HepG2 (cell line): Measurements from ENCODE around the gene ZC3H4. TPM values are rescaled to one million over a fixed set of nuclear protein-coding genes. Genes with fewer than 3 reads are reported as not detected.

Experiments used
- ATAC-seq: fragments of 200-7000 bp; cut with Tn5 transposase; 3 replicates; pipeline ENCODE4 v1.9.1; 2020; ENCODE audit warnings: mild to moderate bottlenecking, moderate library complexity
- BruUV-seq: library from RNA; stranded (reverse); fragments of 400-500 nt; replicated peaks from 2 replicates; lab custom pipeline; 2021; lab: Mats Ljungman, UMichigan
- CTCF ChIA-PET: fragments of 300-600 bp; formaldehyde crosslinking; extraction: SDS; loops from one replicate; lab custom pipeline; 2021; ENCODE audit warnings: low total read pairs, inconsistent platforms, low intra/inter-chr PET ratio; lab: Yijun Ruan, JAX
- POLR2A ChIA-PET: fragments of 350-600 bp; sonication (Branson Sonifier 250); formaldehyde crosslinking; loops from one replicate; lab custom pipeline; 2020; ENCODE audit warnings: antibody characterized with exemption, inconsistent platforms; lab: Yijun Ruan, JAX
- DNase-seq: peaks from one replicate; pipeline ENCODE4 v3.0.0-alpha.2; 2015; ENCODE audit warnings: low spot score
- FAIRE-seq: peaks from 3 replicates; lab custom pipeline; 2011; peaks lifted over from hg19 to GRCh38; lab: Jason Lieb, UNC
- H2AFZ ChIP-seq: one replicate; pipeline ENCODE4 v1.6.1; 2011; ENCODE audit warnings: low read length, inconsistent platforms
- H3K27ac ChIP-seq: fragments of 300-600 bp; 3 replicates; pipeline ENCODE4 v1.8.0; 2011; ENCODE audit warnings: mixed run types, mild to moderate bottlenecking, mixed read lengths, low read length, inconsistent platforms; ENCODE audit not compliant: insufficient read depth; ENCODE audit errors: extremely low read length
- H3K27me3 ChIP-seq, 2 experiments: fragments of 200-600 bp in 1 of 2; 2 replicates in 1 of 2; 3 replicates in 1 of 2; pipeline versions ENCODE4 v1.6.0 to v1.8.0; 2011; ENCODE audit warnings: low read length in 2 of 2, mild to moderate bottlenecking in 2 of 2, moderate library complexity in 2 of 2, inconsistent platforms in 1 of 2; ENCODE audit not compliant: insufficient read depth in 2 of 2, control insufficient read depth in 1 of 2
- H3K36me3 ChIP-seq, 2 experiments: fragments of 200-600 bp in 1 of 2; replicated peaks in 1 of 2; 2 replicates in 1 of 2; 3 replicates in 1 of 2; pipeline versions ENCODE4 v1.5.1 to v1.8.0; 2011; ENCODE audit warnings: low read length in 2 of 2, inconsistent platforms in 1 of 2; ENCODE audit not compliant: insufficient read depth in 2 of 2, control insufficient read depth in 1 of 2
- H3K4me1 ChIP-seq: 2 replicates; pipeline ENCODE4 v1.5.1; 2012; ENCODE audit warnings: low read length, inconsistent platforms; ENCODE audit not compliant: insufficient read depth
- H3K4me2 ChIP-seq: 2 replicates; pipeline ENCODE4 v1.6.0; 2011; ENCODE audit warnings: low read depth, low read length, inconsistent platforms
- H3K4me3 ChIP-seq, 3 experiments: fragments of 200-600 bp in 1 of 3; sonication (generic), shearing (Covaris generic) in 1 of 3; replicated peaks in 1 of 3; 2 replicates each; pipeline ENCODE4 v1.5.1; 2011 to 2016; ENCODE audit warnings: low read length in 3 of 3, inconsistent platforms in 2 of 3, low read depth in 2 of 3, mild to moderate bottlenecking in 2 of 3, control low read depth in 1 of 3, mixed read lengths in 1 of 3; ENCODE audit not compliant: insufficient read depth in 1 of 3
- H3K79me2 ChIP-seq: one replicate; pipeline ENCODE4 v1.6.1; 2011; ENCODE audit warnings: low read length, inconsistent platforms; ENCODE audit not compliant: insufficient read depth
- H3K9ac ChIP-seq: 2 replicates; pipeline ENCODE4 v1.6.0; 2011; ENCODE audit warnings: mild to moderate bottlenecking, low read depth, low read length, inconsistent platforms; ENCODE audit not compliant: insufficient read depth
- H3K9me3 ChIP-seq: 2 replicates; pipeline ENCODE4 v1.5.1; 2012; ENCODE audit warnings: mild to moderate bottlenecking, low read length
- H4K20me1 ChIP-seq: 2 replicates; pipeline ENCODE4 v1.6.0; 2011; ENCODE audit warnings: inconsistent platforms, mild to moderate bottlenecking, low read length, moderate library complexity; ENCODE audit not compliant: insufficient read depth
- GABPA ChIP-seq, 2 experiments: IDR thresholded peaks; 2 replicates each; pipeline ENCODE4 v1.6.1; 2011 to 2016; ENCODE audit warnings: low read depth in 2 of 2, low read length in 1 of 2, missing biosample characterization in 1 of 2, missing genetic modification characterization in 1 of 2
- GLI4 ChIP-seq: sonication (generic); formaldehyde crosslinking; IDR thresholded peaks from 2 replicates; pipeline ENCODE4 v1.5.1; 2020; ENCODE audit warnings: missing genetic modification reagents, mild to moderate bottlenecking, moderate library complexity, borderline replicate concordance
- HOXA5 ChIP-seq: sonication (generic); formaldehyde crosslinking; IDR thresholded peaks from 2 replicates; pipeline ENCODE4 v1.4.0; 2020; ENCODE audit warnings: missing genetic modification reagents
- ZNF773 ChIP-seq: sonication (generic); formaldehyde crosslinking; IDR thresholded peaks from 2 replicates; pipeline ENCODE4 v1.4.0; 2020; ENCODE audit warnings: missing genetic modification reagents, borderline replicate concordance
- WGBS: methylation state at CpG from one replicate; pipeline ENCODE4 v1.1.6; 2017; ENCODE audit warnings: low lambda C conversion rate; 5-methylcytosine and 5-hydroxymethylcytosine counted together
- in situ Hi-C: cut with HindIII; loops from 2 replicates; pipeline ENCODE4 v1.10.0; 2017; ENCODE audit warnings: low pct_unique_long_range_greater_than_20kb; ENCODE audit not compliant: extremely low pct_ligation_motif_present
- intact Hi-C: fragments of 100-400 bp; cut with micrococcal nuclease; formaldehyde crosslinking; loops from one replicate; pipeline ENCODE4 v1.10.0; 2022; ENCODE audit not compliant: unreplicated experiment
- polyA plus RNA-seq, 8 experiments: library from polyadenylated mRNA; depleted of rRNA in 3 of 8; stranded (reverse) in 7 of 8; unstranded in 1 of 8; fragments of >200 nt; fragmentation: Illumina TruSeq in 4 of 8; extraction: Trizol in 4 of 8; gene quantifications; 2 replicates each; pipeline versions ENCODE4 v1.2.1 to v1.2.3, GENCODE V29; 2011 to 2016; ENCODE audit warnings: low read depth in 4 of 8, missing spikeins in 1 of 8, mixed read lengths in 1 of 8; ENCODE audit not compliant: insufficient read depth in 1 of 8
- total RNA-seq, 5 experiments: library from RNA; depleted of rRNA; stranded (reverse); fragments of >200 nt; fragmentation: Illumina TruSeq; extraction: Trizol; gene quantifications; 2 replicates each; pipeline ENCODE4 v1.2.3, GENCODE V29; 2016; ENCODE audit warnings: low read depth in 1 of 5

The ZC3H4 gene
- total and polyA plus RNA-seq, 2 of the 13 experiments (the other 11 are each of a cell fraction or from before 2014, with no cell fraction given): 1.8 to 10.7 TPM

GRCh38 chr19:47158367-47158791 lies 44.8 kb upstream of the ZC3H4 start (continued):
- TF ChIP-seq GLI4 (CRISPR knock-in tag): no peak
- TF ChIP-seq HOXA5 (CRISPR knock-in tag): no peak

GRCh38 chr19:47157431-47158321 lies 44.1 kb upstream of the ZC3H4 start:
- no TSS peak for BruUV-seq
- ChIA-PET CTCF (no interaction called here), POLR2A (interaction anchor here (1.0 kb wide), 1 partner anchor 87 kb away, joined by 3 read pairs; no protein-coding TSS in a partner anchor)
- H4K20me1 ChIP-seq: no peaks in the 10 kb centered on the region; the same call in 1 of the 2 replicates
- H2AFZ ChIP-seq: no peak overlapping the region
- peak overlapping the region; percentile 19 for H3K27ac ChIP-seq
- H3K27me3 ChIP-seq: no peaks in the 10 kb centered on the region
- H3K9me3 ChIP-seq: no peaks in the 10 kb centered on the region
- H3K79me2 ChIP-seq: peaks cover 2% of the 10 kb centered on the region
- no peak overlapping the region for H3K9ac ChIP-seq
- no peak for TF ChIP-seq ZNF773 (CRISPR knock-in tag)
- TF ChIP-seq GABPA (IDR thresholded peaks at IDR 0.05; ENCODE audit: low read depth, low read length): no peak
- peak; percentile 46; the same call in 1 of the 2 replicates for TF ChIP-seq GABPA (CRISPR knock-in tag; IDR thresholded peaks at IDR 0.05; ENCODE audit: low read depth)
- DNase-seq: no peak
- 0 out of 2 replicates have a peak, but pooled peaks cover 7% of the 10 kb centered on the region for H3K4me1 ChIP-seq
- no peak for FAIRE-seq
- no peak overlapping the region for H3K4me3 ChIP-seq
- peaks cover 29 to 73% of the 10 kb centered on the region in 2 experiments for H3K36me3 ChIP-seq
- H3K4me2 ChIP-seq: no peak overlapping the region
- ATAC-seq: no peak
- WGBS: 88% methylated on average over 10 of the region's 10 CpGs
- in situ Hi-C loops: no loop called here
- intact Hi-C loops: no loop called here
